Right atrium auricular region (tissue), 2 donors: ENCODE results near the gene MBNL2. TPM values are rescaled to one million over a fixed set of nuclear protein-coding genes. Genes with fewer than 3 reads are reported as not detected.

Experiments
- DNase-seq: peaks from one replicate; pipeline ENCODE4 v3.0.0-alpha.2; 2019; ENCODE audit warnings: low spot score
- H3K27ac ChIP-seq, 2 donors: fragments of 200-600 bp; sonication (generic); 1 replicate in 1 of 2; 2 replicates in 1 of 2; pipeline ENCODE4 v1.5.1; 2016 to 2019
- H3K27me3 ChIP-seq, 2 donors: fragments of 200-600 bp; sonication (generic); one replicate each; pipeline versions ENCODE4 v1.5.1 to v1.6.0; 2017 to 2019
- H3K36me3 ChIP-seq: fragments of 200-600 bp; sonication (generic); one replicate; pipeline ENCODE4 v1.5.1; 2016
- H3K4me1 ChIP-seq, 2 donors: fragments of 200-600 bp; sonication (generic); one replicate each; pipeline versions ENCODE4 v1.5.1 to v1.6.0; 2017 to 2019
- H3K4me3 ChIP-seq, 2 donors: fragments of 200-600 bp; sonication (generic); 1 replicate in 1 of 2; 2 replicates in 1 of 2; pipeline ENCODE4 v1.5.1; 2017 to 2019; ENCODE audit warnings: mild to moderate bottlenecking in 1 of 2, moderate library complexity in 1 of 2
- H3K9me3 ChIP-seq, 2 donors: fragments of 200-600 bp; sonication (generic); one replicate each; pipeline ENCODE4 v1.5.1; 2019
- CTCF ChIP-seq, 2 donors: fragments of 200-600 bp; sonication (generic); IDR thresholded peaks; one replicate each; pipeline ENCODE4 v1.5.1; 2019; ENCODE audit warnings: antibody characterized with exemption in 2 of 2
- total RNA-seq, 2 donors: library from RNA; depleted of rRNA; stranded (reverse); fragments of >200 nt; gene quantifications; one replicate each; pipeline ENCODE4 v1.1.0, GENCODE V29; 2016

Gene MBNL2
- total RNA-seq, 2 donors from 2014 or later = 62.0 to 81.6 TPM

- Histone ChIP-seq H3K4me1 (peaks cover 0 to 99% of the 10 kb centered on the region in 2 donors), H3K36me3 (no peaks in the 10 kb centered on the region), H3K27ac (peak overlapping the region; percentile 50 to 65), H3K9me3 (no peaks in the 10 kb centered on the region), H3K27me3 (no peaks in the 10 kb centered on the region), H3K4me3 (no peak overlapping the region)
- no peak for DNase-seq
- TF ChIP-seq CTCF (IDR thresholded peaks at IDR 0.05) = no peak
Measured at GRCh38 chr13:97239943-97240787, 18.0 kb downstream of the MBNL2 start.

GRCh38 chr13:97240788-97241734 is 18.9 kb downstream of the MBNL2 start:
- no peak for DNase-seq
- Histone ChIP-seq H3K27me3 (no peaks in the 10 kb centered on the region), H3K4me1 (peaks cover 0 to 99% of the 10 kb centered on the region in 2 donors), H3K27ac (peak overlapping the region; percentile 50 to 65), H3K4me3 (no peak overlapping the region), H3K36me3 (no peaks in the 10 kb centered on the region), H3K9me3 (no peaks in the 10 kb centered on the region)
- no peak for TF ChIP-seq CTCF (IDR thresholded peaks at IDR 0.05)

GRCh38 chr13:97241761-97242160 is 19.6 kb downstream of the MBNL2 start:
- no peak for TF ChIP-seq CTCF (IDR thresholded peaks at IDR 0.05)
- no peaks in the 10 kb centered on the region for H3K9me3 ChIP-seq
- no peaks in the 10 kb centered on the region for H3K27me3 ChIP-seq
- H3K4me3 ChIP-seq = no peak overlapping the region
- no peaks in the 10 kb centered on the region for H3K36me3 ChIP-seq
- peak overlapping the region; percentile 65 for H3K27ac ChIP-seq
- DNase-seq = no peak
- H3K4me1 ChIP-seq = peaks cover 0 to 99% of the 10 kb centered on the region in 2 donors

- Histone ChIP-seq H3K4me1 (peaks cover 0 to 100% of the 10 kb centered on the region in 2 donors), H3K9me3 (no peaks in the 10 kb centered on the region), H3K4me3 (no peak overlapping the region), H3K27me3 (no peaks in the 10 kb centered on the region), H3K27ac (peak overlapping the region; percentile 65), H3K36me3 (no peaks in the 10 kb centered on the region)
- no peak for DNase-seq
- TF ChIP-seq CTCF (IDR thresholded peaks at IDR 0.05) = no peak
Measured at GRCh38 chr13:97242755-97243497, 20.8 kb downstream of the MBNL2 start.
